ENCODE data around the gene NUDT22.

The NUDT22 gene

GRCh38 chr11:64216879-64217278 lies 9.2 kb upstream of the NUDT22 start:
- no peak for TF ChIP-seq TAF1 (IDR thresholded peaks at IDR 0.05; ENCODE audit: low read depth)
- TF ChIP-seq CREB1 (IDR thresholded peaks at IDR 0.05; ENCODE audit: low read depth), result no peak
- TF ChIP-seq CEBPB (IDR thresholded peaks at IDR 0.05), result no peak
- TF ChIP-seq EGR1 (IDR thresholded peaks at IDR 0.05), result no peak
- no peak for TF ChIP-seq YY1 (IDR thresholded peaks at IDR 0.05; ENCODE audit: low read depth)
- TF ChIP-seq EP300 (IDR thresholded peaks at IDR 0.05; ENCODE audit: borderline replicate concordance), result no peak
- no peak for TF ChIP-seq FOXM1 (IDR thresholded peaks at IDR 0.05; ENCODE audit: borderline replicate concordance, low read depth)
- no peak for TF ChIP-seq RAD21 (IDR thresholded peaks at IDR 0.05; ENCODE audit: low read depth)
- no peak for TF ChIP-seq TCF12 (IDR thresholded peaks at IDR 0.05; ENCODE audit: low read depth)
- no peak for TF ChIP-seq MAX (IDR thresholded peaks at IDR 0.05)
- TF ChIP-seq ZBTB7A (IDR thresholded peaks at IDR 0.05; ENCODE audit: low read depth), result no peak
- no peak for TF ChIP-seq REST (IDR thresholded peaks at IDR 0.05; ENCODE audit: low read depth)
- no peak for TF ChIP-seq NFIC (IDR thresholded peaks at IDR 0.05)
- TF ChIP-seq USF1 (IDR thresholded peaks at IDR 0.05), result no peak
- no peak for TF ChIP-seq TEAD4 (IDR thresholded peaks at IDR 0.05)

GRCh38 chr11:64218628-64219353 lies 7.3 kb upstream of the NUDT22 start:
- TF ChIP-seq TCF12 (IDR thresholded peaks at IDR 0.05; ENCODE audit: low read depth), result no peak
- no peak for TF ChIP-seq CEBPB (IDR thresholded peaks at IDR 0.05)
- no peak for TF ChIP-seq USF1 (IDR thresholded peaks at IDR 0.05)
- no peak for TF ChIP-seq RAD21 (IDR thresholded peaks at IDR 0.05; ENCODE audit: low read depth)
- no peak for TF ChIP-seq EP300 (IDR thresholded peaks at IDR 0.05; ENCODE audit: borderline replicate concordance)
- TF ChIP-seq ZBTB7A (IDR thresholded peaks at IDR 0.05; ENCODE audit: low read depth), result no peak
- TF ChIP-seq MAX (IDR thresholded peaks at IDR 0.05), result no peak
- no peak for TF ChIP-seq TAF1 (IDR thresholded peaks at IDR 0.05; ENCODE audit: low read depth)
- no peak for TF ChIP-seq EGR1 (IDR thresholded peaks at IDR 0.05)

GRCh38 chr11:64219354-64219684 lies 6.8 kb upstream of the NUDT22 start:
- TF ChIP-seq TCF12 (IDR thresholded peaks at IDR 0.05; ENCODE audit: low read depth), result no peak
- TF ChIP-seq FOXM1 (IDR thresholded peaks at IDR 0.05; ENCODE audit: borderline replicate concordance, low read depth), result no peak
- TF ChIP-seq NFIC (IDR thresholded peaks at IDR 0.05), result no peak
- no peak for TF ChIP-seq TAF1 (IDR thresholded peaks at IDR 0.05; ENCODE audit: low read depth)
- TF ChIP-seq MAX (IDR thresholded peaks at IDR 0.05), result no peak
- TF ChIP-seq RAD21 (IDR thresholded peaks at IDR 0.05; ENCODE audit: low read depth), result no peak
- no peak for TF ChIP-seq ZBTB7A (IDR thresholded peaks at IDR 0.05; ENCODE audit: low read depth)
- no peak for TF ChIP-seq USF1 (IDR thresholded peaks at IDR 0.05)
- no peak for TF ChIP-seq REST (IDR thresholded peaks at IDR 0.05; ENCODE audit: low read depth)
- TF ChIP-seq TEAD4 (IDR thresholded peaks at IDR 0.05), result no peak
- TF ChIP-seq CREB1 (IDR thresholded peaks at IDR 0.05; ENCODE audit: low read depth), result no peak
- no peak for TF ChIP-seq YY1 (IDR thresholded peaks at IDR 0.05; ENCODE audit: low read depth)
- TF ChIP-seq EP300 (IDR thresholded peaks at IDR 0.05; ENCODE audit: borderline replicate concordance), result no peak
- TF ChIP-seq EGR1 (IDR thresholded peaks at IDR 0.05), result no peak
- no peak for TF ChIP-seq CEBPB (IDR thresholded peaks at IDR 0.05)

- TF ChIP-seq REST (IDR thresholded peaks at IDR 0.05; ENCODE audit: low read depth), result no peak
- no peak for TF ChIP-seq MAX (IDR thresholded peaks at IDR 0.05)
- no peak for TF ChIP-seq TEAD4 (IDR thresholded peaks at IDR 0.05)
- TF ChIP-seq TCF12 (IDR thresholded peaks at IDR 0.05; ENCODE audit: low read depth), result no peak
- no peak for TF ChIP-seq EP300 (IDR thresholded peaks at IDR 0.05; ENCODE audit: borderline replicate concordance)
- no peak for TF ChIP-seq FOXM1 (IDR thresholded peaks at IDR 0.05; ENCODE audit: borderline replicate concordance, low read depth)
- TF ChIP-seq RAD21 (IDR thresholded peaks at IDR 0.05; ENCODE audit: low read depth), result no peak
- no peak for TF ChIP-seq ZBTB7A (IDR thresholded peaks at IDR 0.05; ENCODE audit: low read depth)
- no peak for TF ChIP-seq TAF1 (IDR thresholded peaks at IDR 0.05; ENCODE audit: low read depth)
- TF ChIP-seq YY1 (IDR thresholded peaks at IDR 0.05; ENCODE audit: low read depth), result no peak
- TF ChIP-seq CEBPB (IDR thresholded peaks at IDR 0.05), result no peak
- TF ChIP-seq CREB1 (IDR thresholded peaks at IDR 0.05; ENCODE audit: low read depth), result no peak
- no peak for TF ChIP-seq USF1 (IDR thresholded peaks at IDR 0.05)
- TF ChIP-seq EGR1 (IDR thresholded peaks at IDR 0.05), result no peak
Observed at GRCh38 chr11:64219755-64220154, 6.3 kb upstream of the NUDT22 start.
